HG03342 (cell line): ENCODE results near the gene HID1.

Experiments
- ATAC-seq: cut with Tn5 transposase; IDR thresholded peaks from one replicate; pipeline ENCODE4 v1.9.1; 2021; ENCODE audit warnings: mild to moderate bottlenecking, moderate library complexity; ENCODE audit not compliant: unreplicated experiment

The HID1 gene

DNA sequence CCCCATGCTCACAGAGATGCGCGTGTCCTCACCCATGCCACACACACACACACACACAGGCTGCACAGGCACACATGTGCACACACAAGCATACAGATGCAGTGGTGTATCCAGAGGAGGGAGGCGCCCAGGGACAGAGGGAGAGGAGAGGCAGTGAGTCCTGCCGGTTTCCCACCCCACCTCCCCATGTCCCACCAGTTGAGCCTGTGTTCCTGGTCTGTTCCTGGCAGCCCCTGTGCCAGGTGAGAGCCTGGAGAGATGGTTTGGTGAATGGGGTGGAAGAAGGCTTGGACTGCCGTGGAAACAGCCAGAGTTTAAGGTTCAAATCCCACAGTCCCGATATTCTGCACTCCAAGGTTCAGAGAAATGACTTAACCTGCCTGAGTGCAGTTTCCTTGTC lies 68.9 kb downstream of the HID1 start:
- ATAC-seq: no peak

DNA sequence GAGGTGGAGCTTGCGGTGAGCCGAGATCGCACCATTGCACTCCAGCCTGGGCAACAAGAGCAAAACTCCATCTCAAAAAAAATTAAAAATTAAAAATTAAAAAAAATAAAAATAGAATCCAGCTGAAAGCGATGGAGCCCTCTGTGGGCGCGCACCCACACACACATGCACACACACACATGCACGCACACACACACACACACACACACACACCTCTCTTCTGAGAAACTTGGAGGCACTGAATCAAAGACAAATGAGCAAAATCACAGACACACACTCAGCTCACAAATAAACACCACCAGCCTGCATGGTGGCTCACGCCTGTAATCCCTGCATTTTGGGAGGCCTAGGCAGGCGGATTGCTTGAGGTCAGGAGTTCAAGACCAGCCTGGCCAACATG lies 69.5 kb downstream of the HID1 start:
- ATAC-seq: no peak

DNA sequence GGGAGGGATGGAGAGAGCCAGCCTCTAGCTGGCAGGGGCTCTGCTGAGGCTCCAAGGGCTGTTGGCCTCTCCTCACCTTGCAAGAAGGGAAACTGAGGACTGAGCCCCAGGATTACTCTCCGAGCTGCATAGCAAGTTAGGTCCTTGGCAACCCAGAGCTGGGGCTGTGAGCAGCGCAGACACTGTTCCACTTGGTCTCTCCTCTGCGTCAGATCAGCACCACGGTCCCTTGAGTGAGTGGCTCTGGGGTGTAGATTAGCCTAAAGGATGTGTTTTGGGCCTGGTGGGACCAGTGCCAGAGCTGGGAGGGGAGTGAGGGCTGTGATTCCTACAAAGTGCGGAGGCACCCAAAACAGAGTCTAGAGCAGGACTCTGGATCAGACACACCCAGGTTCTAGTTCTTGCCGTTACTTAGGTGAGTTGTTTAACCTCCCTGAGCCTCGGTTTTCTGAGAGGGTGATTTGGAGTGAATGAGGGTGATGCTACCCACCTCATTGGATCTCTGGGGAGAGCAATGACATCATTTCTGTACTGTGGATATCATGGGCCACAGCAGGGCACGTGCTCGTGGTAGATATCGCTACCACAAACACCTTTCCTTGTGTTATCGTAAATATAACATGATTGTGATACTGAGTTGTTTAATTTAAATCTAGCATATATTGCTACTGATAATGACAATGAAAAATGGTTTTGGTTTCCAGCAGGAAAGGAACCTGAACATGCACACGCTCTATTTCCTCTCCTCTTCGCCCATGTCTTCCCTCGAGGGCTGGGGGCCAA lies 71.0 kb downstream of the HID1 start:
- ATAC-seq: no peak
